Epidermal melanocyte (primary cell): Measurements from ENCODE around the gene GPA33.

Experiments used
- DNase-seq: peaks from one replicate; pipeline ENCODE4 v3.0.0; 2011; ENCODE audit warnings: low spot score; ENCODE audit not compliant: insufficient read length

GPA33 gene

GRCh38 chr1:167117225-167117624 is 27.0 kb upstream of the GPA33 start:
- no peak for DNase-seq

GRCh38 chr1:167116174-167116573 is 26.0 kb upstream of the GPA33 start:
- no peak for DNase-seq

- no peak for DNase-seq
Measured at GRCh38 chr1:167115655-167116054, 25.5 kb upstream of the GPA33 start.

GRCh38 chr1:167114725-167115124 is 24.5 kb upstream of the GPA33 start:
- no peak for DNase-seq

- no peak for DNase-seq
Measured at GRCh38 chr1:167111868-167112709, 21.9 kb upstream of the GPA33 start.

GRCh38 chr1:167110586-167110985 is 20.4 kb upstream of the GPA33 start:
- DNase-seq, result no peak

GRCh38 chr1:167109125-167109524 is 18.9 kb upstream of the GPA33 start:
- DNase-seq, result no peak

GRCh38 chr1:167107456-167107855 is 17.3 kb upstream of the GPA33 start:
- DNase-seq, result no peak

- DNase-seq, result no peak
Measured at GRCh38 chr1:167106119-167106461, 15.9 kb upstream of the GPA33 start.

- DNase-seq, result no peak
Measured at GRCh38 chr1:167105271-167106118, 15.3 kb upstream of the GPA33 start.

- no peak for DNase-seq
Measured at GRCh38 chr1:167104256-167104633, 14.1 kb upstream of the GPA33 start.

- no peak for DNase-seq
Measured at GRCh38 chr1:167102906-167103573, 12.9 kb upstream of the GPA33 start.

GRCh38 chr1:167101754-167102153 is 11.6 kb upstream of the GPA33 start:
- no peak for DNase-seq

- no peak for DNase-seq
Measured at GRCh38 chr1:167100730-167101129, 10.6 kb upstream of the GPA33 start.

- no peak for DNase-seq
Measured at GRCh38 chr1:167099851-167100250, 9.7 kb upstream of the GPA33 start.

GRCh38 chr1:167095368-167095767 is 5.2 kb upstream of the GPA33 start:
- DNase-seq, result peak; percentile 65

- no peak for DNase-seq
Measured at GRCh38 chr1:167094690-167095089, 4.5 kb upstream of the GPA33 start.

- no peak for DNase-seq
Measured at GRCh38 chr1:167093846-167094516, 3.8 kb upstream of the GPA33 start, which contains the start of gene STYXL2. STYXL2 (plus strand) TSS chr1:167094075; CDS start chr1:167094850, 775 bp downstream.

GRCh38 chr1:167092653-167093052 is 2.5 kb upstream of the GPA33 start:
- DNase-seq, result no peak

GRCh38 chr1:167089939-167090313 is 251 bp downstream of the GPA33 start:
- no peak for DNase-seq

GRCh38 chr1:167088746-167089417 is 1.3 kb downstream of the GPA33 start:
- DNase-seq, result no peak
